ENCODE results near the gene PCYOX1L. TPM values are rescaled to one million over a fixed set of nuclear protein-coding genes. Genes with fewer than 3 reads are reported as not detected.

Gene PCYOX1L
- total and polyA plus RNA-seq, 2 donors (not counting 1 experiment from before 2014, with no cell fraction given): 7.6 to 9.1 TPM

DNA sequence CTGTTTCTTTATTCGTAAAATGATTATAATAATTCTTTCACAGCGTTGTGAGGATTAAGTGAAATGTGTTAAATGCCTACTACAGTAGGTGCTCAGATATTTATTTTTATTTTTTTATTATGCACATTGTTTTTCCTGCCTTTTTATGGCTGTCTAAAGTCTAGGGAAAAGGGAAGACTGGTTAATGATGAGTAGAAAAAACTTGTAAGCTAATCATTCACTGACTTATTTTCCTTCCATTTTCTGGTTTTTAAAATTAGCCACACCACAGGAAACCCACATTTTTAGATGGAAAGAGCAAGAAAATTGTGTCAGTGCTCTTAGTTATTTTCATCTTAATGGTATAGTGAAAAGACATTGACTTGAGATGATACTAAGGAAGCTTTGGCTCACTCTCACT is 3.9 kb upstream of the PCYOX1L start:
- Histone ChIP-seq H3K4me3 (replicated peaks in 1 of 4; ENCODE audit: control extremely low read depth in 1 of 4, insufficient read depth in 1 of 4, low read depth in 3 of 4, low read length in 4 of 4) (no peak overlapping the region), H3K27me3 (ENCODE audit: control insufficient read depth, insufficient read depth, low read length) (no peaks in the 10 kb centered on the region), H3K4me2 (ENCODE audit: extremely low read depth, insufficient read depth, low read length) (no peak overlapping the region), H3K79me2 (ENCODE audit: control insufficient read depth, insufficient read depth, low read length) (no peaks in the 10 kb centered on the region), H3K27ac (ENCODE audit: insufficient read depth, low read length) (no peak overlapping the region), H3K9ac (ENCODE audit: insufficient read depth, low read length) (no peak overlapping the region), H2AFZ (ENCODE audit: low read length) (no peak overlapping the region), H3K36me3 (ENCODE audit: control insufficient read depth, insufficient read depth, low read length) (peaks cover 17% of the 10 kb centered on the region), H4K20me1 (ENCODE audit: control insufficient read depth, extremely low read depth, insufficient read depth, low read length) (no peaks in the 10 kb centered on the region), H3K9me3 (ENCODE audit: control insufficient read depth, insufficient read depth, low read depth, low read length) (no peaks in the 10 kb centered on the region), H3K4me1 (ENCODE audit: control insufficient read depth, extremely low read depth, insufficient read depth, low read length) (peaks cover 4% of the 10 kb centered on the region)
- TF ChIP-seq, protein P1, sequence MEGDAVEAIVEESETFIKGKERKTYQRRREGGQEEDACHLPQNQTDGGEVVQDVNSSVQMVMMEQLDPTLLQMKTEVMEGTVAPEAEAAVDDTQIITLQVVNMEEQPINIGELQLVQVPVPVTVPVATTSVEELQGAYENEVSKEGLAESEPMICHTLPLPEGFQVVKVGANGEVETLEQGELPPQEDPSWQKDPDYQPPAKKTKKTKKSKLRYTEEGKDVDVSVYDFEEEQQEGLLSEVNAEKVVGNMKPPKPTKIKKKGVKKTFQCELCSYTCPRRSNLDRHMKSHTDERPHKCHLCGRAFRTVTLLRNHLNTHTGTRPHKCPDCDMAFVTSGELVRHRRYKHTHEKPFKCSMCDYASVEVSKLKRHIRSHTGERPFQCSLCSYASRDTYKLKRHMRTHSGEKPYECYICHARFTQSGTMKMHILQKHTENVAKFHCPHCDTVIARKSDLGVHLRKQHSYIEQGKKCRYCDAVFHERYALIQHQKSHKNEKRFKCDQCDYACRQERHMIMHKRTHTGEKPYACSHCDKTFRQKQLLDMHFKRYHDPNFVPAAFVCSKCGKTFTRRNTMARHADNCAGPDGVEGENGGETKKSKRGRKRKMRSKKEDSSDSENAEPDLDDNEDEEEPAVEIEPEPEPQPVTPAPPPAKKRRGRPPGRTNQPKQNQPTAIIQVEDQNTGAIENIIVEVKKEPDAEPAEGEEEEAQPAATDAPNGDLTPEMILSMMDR (conservative IDR thresholded peaks at IDR 0.05 in 1 of 2, IDR thresholded peaks at IDR 0.05 in 1 of 2; ENCODE audit: low read depth in 1 of 2, low read length in 2 of 2): no peak
- no peak for TF ChIP-seq EZH2 (IDR thresholded peaks at IDR 0.05; ENCODE audit: low read length, missing control alignments)
- DNase-seq (ENCODE audit: low read depth in 2 of 2): no peak

DNA sequence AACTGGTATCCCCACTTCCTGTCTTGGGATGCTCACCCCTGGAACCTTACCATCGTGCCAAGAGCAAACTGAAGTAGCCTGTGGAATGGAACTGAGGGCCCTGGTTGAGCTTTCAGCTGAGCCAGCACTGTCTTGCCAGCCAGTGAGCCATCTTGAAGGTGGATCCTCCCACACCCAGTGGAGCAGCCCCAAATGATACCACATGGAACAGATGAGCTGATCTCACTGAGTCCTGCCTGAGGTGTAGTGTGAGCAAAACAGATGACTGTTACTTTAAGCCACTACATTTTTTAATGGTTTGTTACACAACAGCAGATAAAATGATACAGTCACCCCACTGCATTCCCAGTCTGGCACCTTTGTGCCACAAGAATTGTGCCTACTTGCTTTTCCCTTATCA is 2.2 kb upstream of the PCYOX1L start:
- DNase-seq (ENCODE audit: low read depth in 2 of 2): no peak

DNA sequence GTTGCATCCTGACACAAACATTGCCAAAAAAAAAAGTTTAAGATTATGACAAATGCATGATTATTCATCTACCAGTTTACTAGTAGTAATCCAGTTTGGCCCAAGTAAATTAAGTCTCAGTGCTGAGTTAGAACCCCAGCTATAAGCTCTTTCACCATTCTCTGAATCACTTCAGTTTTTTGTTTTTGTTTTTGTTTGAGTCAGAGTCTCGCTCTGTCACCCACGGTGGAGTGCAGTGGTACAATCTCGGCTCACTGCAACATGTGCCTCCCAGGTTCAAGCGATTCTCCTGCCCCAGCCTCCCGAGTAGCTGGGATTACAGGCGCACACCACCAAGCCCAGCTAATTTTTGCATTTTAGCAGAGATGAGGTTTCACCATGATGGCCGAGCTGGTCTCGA is 1.5 kb upstream of the PCYOX1L start:
- no peaks in the 10 kb centered on the region for H3K79me2 ChIP-seq (ENCODE audit: control insufficient read depth, insufficient read depth, low read length)
- no peak overlapping the region for H2AFZ ChIP-seq (ENCODE audit: low read length)
- TF ChIP-seq, protein P1 (conservative IDR thresholded peaks at IDR 0.05 in 1 of 2, IDR thresholded peaks at IDR 0.05 in 1 of 2; ENCODE audit: low read depth in 1 of 2, low read length in 2 of 2): no peak
- no peak for TF ChIP-seq EZH2 (IDR thresholded peaks at IDR 0.05; ENCODE audit: low read length, missing control alignments)
- H3K27ac ChIP-seq (ENCODE audit: insufficient read depth, low read length): no peak overlapping the region
- peaks cover 6% of the 10 kb centered on the region for H3K4me1 ChIP-seq (ENCODE audit: control insufficient read depth, extremely low read depth, insufficient read depth, low read length)
- H3K4me3 ChIP-seq (replicated peaks in 1 of 4; ENCODE audit: control extremely low read depth in 1 of 4, insufficient read depth in 1 of 4, low read depth in 3 of 4, low read length in 4 of 4): no peak overlapping the region
- no peaks in the 10 kb centered on the region for H3K9me3 ChIP-seq (ENCODE audit: control insufficient read depth, insufficient read depth, low read depth, low read length)
- no peak for DNase-seq (ENCODE audit: low read depth in 2 of 2)
- H3K27me3 ChIP-seq (ENCODE audit: control insufficient read depth, insufficient read depth, low read length): no peaks in the 10 kb centered on the region
- H3K9ac ChIP-seq (ENCODE audit: insufficient read depth, low read length): no peak overlapping the region
- H4K20me1 ChIP-seq (ENCODE audit: control insufficient read depth, extremely low read depth, insufficient read depth, low read length): no peaks in the 10 kb centered on the region
- H3K36me3 ChIP-seq (ENCODE audit: control insufficient read depth, insufficient read depth, low read length): peaks cover 7% of the 10 kb centered on the region
- no peak overlapping the region for H3K4me2 ChIP-seq (ENCODE audit: extremely low read depth, insufficient read depth, low read length)

More for the DNA sequence above, 2.2 kb upstream of the PCYOX1L start:
- Histone ChIP-seq H3K79me2 (ENCODE audit: control insufficient read depth, insufficient read depth, low read length) (no peaks in the 10 kb centered on the region), H3K27me3 (ENCODE audit: control insufficient read depth, insufficient read depth, low read length) (no peaks in the 10 kb centered on the region), H3K9ac (ENCODE audit: insufficient read depth, low read length) (no peak overlapping the region), H3K4me1 (ENCODE audit: control insufficient read depth, extremely low read depth, insufficient read depth, low read length) (peaks cover 6% of the 10 kb centered on the region), H3K9me3 (ENCODE audit: control insufficient read depth, insufficient read depth, low read depth, low read length) (no peaks in the 10 kb centered on the region), H3K27ac (ENCODE audit: insufficient read depth, low read length) (no peak overlapping the region), H3K36me3 (ENCODE audit: control insufficient read depth, insufficient read depth, low read length) (peaks cover 11% of the 10 kb centered on the region), H3K4me3 (replicated peaks in 1 of 4; ENCODE audit: control extremely low read depth in 1 of 4, insufficient read depth in 1 of 4, low read depth in 3 of 4, low read length in 4 of 4) (no peak overlapping the region), H4K20me1 (ENCODE audit: control insufficient read depth, extremely low read depth, insufficient read depth, low read length) (no peaks in the 10 kb centered on the region), H2AFZ (ENCODE audit: low read length) (no peak overlapping the region), H3K4me2 (ENCODE audit: extremely low read depth, insufficient read depth, low read length) (no peak overlapping the region)
- TF ChIP-seq, protein P1 (conservative IDR thresholded peaks at IDR 0.05 in 1 of 2, IDR thresholded peaks at IDR 0.05 in 1 of 2; ENCODE audit: low read depth in 1 of 2, low read length in 2 of 2): no peak
- TF ChIP-seq EZH2 (IDR thresholded peaks at IDR 0.05; ENCODE audit: low read length, missing control alignments): no peak

Measured in fibroblast of lung (primary cell).